ENCODE results near the gene RABIF.

Gene RABIF

DNA sequence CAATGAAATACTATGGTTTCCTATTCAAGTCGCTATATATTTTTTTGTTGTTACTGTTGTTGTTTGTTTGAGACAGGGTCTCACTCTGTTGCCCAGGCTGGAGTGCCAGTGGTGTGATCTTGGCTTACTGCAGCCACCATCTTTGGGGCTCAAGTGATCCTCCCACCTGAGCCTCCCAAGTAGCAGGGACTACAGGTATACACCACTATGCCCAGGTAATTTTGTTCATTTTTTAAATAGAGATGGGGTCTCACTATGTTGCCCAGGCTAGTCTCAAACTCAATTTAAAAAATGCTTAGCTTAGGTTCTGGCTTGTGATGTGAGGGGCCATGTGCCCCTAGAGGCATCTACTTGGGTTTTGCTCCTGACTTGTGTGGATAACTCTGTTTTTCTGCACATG lies 9.8 kb downstream of the RABIF start:
- DNase-seq (ENCODE audit: low read depth in 2 of 2, low spot score in 1 of 2) = no peak

DNA sequence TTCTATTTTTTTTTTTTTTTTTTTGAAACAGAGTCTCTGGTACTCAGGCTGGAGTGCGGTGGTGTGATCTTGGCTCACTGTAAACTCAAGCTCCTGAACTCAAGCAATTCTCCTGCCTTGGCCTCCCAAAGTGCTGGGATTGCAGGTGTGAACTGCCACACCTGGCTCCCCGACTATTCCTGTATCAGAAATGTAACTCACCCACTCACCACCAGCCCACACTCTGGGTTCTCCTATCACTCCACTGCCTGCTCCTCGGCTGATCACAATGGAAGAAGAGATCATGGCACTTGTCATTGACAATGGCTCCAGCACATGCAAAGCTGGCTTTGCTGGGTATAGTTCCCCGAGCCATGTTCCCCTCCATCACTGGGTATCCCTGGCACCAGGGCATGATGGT lies 15.9 kb downstream of the RABIF start:
- no peak for DNase-seq (ENCODE audit: low read depth in 2 of 2, low spot score in 1 of 2)

DNA sequence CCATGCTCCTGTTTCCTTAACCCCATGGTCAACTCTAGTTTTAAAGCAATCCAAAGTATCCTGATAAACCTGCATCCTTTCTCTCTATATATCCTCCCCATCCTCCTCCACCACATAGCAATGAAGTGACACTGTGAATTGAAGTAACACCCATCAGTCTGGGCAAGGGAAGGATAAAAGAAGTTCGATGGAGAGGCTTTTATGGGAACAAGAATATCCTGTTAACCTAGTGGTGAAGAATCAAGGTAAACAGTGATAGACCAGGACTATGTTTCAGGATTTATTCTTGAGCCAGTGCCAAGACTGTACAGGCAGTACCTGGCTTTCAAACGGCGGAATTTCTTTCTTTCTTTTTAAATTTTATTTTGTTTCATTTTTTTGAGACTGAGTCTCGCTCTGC lies 17.6 kb downstream of the RABIF start:
- no peak for DNase-seq (ENCODE audit: low read depth in 2 of 2, low spot score in 1 of 2)

DNA sequence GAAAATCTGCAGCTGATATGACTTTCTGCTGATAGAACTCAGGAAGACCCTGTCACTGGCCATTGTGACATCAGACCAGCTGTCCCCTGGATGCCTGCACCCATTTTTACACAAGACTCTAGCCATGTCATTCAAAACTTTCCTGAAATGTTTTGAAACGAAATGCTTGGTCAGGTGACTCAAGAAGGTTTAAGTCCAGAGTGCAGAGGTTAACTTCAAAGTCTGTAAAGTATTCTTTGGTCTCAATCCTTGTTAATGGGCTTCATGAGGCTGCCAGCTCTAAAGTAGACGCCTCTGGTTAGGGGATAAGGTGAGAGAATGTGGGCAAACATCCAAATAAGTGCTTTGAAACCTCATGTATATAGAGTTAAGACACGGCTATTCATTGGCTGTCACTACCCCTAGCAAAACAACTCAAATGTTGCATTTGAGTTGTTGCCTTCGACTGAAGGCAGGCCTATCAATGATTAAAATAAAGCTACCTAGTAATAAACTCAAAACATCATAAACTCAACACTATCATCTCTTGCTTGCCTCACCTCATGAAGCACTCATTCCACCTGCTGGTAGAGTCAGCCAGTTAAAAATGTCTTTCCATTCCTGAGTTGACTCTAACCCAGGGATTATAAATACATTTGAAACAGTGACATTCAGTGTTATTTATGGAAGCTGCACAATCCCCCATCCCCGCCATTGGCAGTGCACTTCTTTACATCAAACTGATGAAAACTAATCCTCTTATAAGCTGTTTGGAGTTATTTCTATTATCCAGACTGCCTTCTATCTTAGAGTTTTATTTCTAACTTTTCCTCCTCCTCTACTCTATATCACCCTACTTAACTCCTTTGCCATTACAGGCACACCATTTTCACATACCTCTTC lies 26.0 kb downstream of the RABIF start:
- DNase-seq (ENCODE audit: low read depth in 2 of 2, low spot score in 1 of 2) = no peak

DNA sequence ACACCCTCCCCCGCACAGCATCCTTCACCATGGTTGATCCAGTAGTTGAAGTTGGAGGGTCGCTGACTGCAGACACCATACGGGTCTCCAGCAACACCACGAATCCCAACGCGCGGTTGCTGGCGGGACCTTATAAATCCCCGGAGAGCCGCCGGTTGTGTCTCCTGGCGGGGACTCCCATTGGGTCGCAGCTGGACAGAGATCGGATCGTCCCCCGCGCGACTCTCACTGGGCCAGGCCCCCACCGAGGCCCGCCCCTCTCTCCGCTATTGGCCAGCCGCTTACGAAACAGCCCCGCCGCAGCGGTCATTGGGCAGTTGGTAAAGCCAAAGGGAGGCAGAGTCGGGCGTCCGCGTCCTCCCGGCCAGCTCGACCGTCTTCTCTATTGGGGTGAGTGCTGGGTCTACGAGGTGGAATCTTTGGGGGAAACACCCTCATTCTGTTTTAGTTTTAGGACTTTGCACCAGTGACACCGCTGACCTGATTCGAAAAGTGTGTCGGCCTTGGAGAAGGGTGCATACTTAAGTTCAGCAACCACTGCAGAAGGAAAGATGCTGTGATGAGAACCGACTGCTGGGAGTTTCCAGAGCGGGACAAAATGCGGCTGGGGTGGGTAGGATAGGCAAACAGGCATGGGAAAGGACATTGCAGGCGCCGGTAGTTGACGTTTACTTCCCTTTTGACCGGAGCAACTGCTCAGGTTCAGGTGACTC lies 27.4 kb downstream of the RABIF start:
- DNase-seq (ENCODE audit: low read depth in 2 of 2, low spot score in 1 of 2) = peak in 1 of 2 donors; percentile 5

DNA sequence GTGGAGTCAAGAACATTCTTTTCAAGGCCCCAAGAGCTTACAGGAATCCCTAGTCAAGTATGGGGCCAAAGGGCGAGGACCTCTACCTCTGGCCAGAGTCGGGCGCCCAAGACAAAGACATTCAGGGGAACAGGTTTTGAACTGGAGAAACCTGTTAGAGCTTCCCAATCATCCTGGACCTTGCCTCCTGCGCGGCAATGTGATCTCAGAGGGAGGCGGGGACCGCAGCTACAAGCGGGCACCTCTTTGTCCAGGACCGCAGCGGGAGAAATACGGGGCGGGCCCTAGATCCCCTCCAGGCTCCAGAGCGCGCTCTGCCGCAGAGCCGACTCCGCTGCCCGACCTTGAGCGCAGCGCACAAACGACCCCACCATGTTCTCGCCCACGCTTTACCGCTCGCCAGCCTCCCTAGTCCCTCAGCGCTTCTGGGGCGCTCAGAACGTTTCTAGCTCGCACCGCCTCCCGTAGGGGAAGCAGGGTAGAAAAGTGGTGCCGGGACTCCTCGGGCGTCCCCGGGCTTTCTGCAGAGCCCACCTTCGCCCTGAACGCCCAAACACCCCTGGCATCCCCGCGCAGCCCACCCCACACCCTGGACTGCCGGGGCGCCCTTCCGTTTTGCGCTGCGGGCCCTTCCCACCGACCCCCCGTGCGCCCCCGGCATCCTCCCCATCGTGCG lies 28.1 kb downstream of the RABIF start:
- no peak for DNase-seq (ENCODE audit: low read depth in 2 of 2, low spot score in 1 of 2)

DNA sequence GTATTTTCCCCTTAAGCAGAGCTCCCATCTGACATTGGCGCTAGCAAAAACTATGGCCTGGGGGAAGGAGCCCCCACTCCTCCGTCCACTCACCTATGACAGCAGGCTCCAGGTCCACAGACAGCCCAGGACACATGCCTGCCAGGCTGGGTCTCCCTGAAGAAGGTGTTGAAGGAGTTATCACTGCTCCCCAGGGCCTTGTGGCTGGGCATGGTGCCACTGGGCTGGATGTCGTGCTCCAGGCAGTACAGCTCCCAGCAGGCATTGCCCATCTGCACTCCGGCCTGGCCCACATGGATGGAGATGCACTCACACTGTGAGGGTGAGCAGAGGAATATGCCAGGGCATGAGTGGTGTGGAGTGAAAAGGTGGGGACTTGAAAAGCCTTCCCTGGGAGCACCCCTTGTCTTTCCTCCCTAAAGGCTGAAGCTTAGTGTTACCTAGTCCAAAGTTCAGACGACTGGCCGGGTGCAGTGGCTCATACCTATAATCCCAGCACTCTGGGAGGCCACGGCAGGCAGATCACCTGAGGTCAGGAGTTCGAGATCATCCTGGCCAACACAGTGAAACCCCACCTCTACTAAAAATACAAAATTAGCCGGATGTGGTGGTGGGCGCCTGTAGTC lies 30.0 kb downstream of the RABIF start:
- DNase-seq (ENCODE audit: low read depth in 2 of 2, low spot score in 1 of 2) = no peak

DNA sequence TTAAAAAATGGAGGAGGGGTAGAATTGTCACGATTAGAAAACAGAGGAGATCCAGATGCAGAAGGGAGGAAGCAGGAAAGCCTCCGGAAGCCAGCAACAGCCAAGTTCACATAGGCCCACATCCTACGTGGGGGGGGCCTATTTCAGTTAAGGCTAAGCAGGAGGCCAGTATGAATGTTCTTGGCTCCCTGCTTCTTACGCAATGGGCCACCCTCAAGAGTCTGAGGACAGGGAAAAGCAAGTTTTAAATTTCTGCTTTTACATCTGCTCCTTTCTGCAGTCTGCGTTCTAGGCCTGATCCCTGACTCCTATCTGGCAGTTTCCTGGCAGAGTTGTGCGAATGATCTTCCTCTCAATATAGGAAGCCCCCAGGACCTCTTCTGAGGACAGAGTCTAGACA lies 30.6 kb downstream of the RABIF start:
- no peak for DNase-seq (ENCODE audit: low read depth in 2 of 2, low spot score in 1 of 2)

DNA sequence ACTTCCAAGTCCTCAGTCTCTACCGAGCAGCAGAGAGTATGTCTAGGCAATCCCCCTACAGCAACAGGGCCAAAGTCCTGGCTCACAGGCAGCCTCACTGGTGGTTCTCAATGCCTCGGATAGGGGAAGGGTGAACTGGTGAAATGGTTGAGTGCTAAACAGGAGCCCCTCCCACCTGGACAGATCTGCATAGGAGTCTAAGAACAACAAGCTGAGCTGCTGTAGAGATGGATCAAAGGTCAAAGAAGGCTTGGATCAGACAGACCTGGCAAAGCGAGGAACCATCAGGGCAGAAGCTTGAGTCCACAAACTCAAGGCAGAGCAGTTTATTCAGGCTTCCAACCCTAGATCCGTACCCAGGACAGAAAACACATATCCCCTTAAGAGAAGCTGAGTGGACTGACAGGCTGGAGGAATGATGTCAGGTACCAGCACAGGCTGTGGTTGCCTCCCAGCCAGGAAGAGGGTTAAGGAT lies 31.8 kb downstream of the RABIF start:
- no peak for DNase-seq (ENCODE audit: low read depth in 2 of 2, low spot score in 1 of 2)

DNA sequence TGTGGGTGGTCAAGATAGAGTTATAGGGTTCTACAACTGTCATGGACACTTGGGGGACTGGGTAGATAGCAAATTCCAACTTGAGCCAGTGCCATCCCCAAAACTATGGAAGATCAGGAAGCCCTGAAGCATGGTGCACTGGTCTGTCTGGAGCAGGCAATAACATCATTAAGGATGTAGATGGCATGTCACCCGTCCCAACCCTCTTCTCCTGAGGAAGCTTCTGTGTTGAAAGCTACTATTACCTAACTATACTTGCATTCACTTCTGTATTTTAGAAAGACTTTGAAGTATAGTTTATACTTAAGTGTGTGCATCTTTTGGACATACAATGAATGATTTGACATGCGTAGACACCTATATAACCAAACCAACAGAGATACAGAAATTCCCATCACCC lies 32.9 kb downstream of the RABIF start:
- no peak for DNase-seq (ENCODE audit: low read depth in 2 of 2, low spot score in 1 of 2)

DNA sequence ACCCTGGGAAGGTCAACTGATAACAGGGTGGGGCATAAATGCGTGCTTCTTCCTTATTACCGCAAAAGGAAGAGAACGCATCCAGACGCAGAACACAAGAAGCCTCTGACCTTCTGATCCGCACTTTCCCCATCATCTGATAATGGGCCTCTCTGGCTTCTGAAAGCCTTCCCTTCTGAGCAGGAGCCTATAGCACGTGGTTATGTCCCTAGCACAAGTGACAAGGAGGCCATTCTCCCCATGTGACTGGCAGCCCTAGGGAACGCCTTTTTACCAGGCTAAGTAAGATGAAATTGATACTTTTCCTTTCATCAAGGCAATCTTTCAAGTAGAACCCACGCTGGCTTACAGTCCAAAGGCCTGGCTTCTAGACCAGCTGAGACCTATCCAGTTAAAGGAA lies 34.2 kb downstream of the RABIF start:
- no peak for DNase-seq (ENCODE audit: low read depth in 2 of 2, low spot score in 1 of 2)

DNA sequence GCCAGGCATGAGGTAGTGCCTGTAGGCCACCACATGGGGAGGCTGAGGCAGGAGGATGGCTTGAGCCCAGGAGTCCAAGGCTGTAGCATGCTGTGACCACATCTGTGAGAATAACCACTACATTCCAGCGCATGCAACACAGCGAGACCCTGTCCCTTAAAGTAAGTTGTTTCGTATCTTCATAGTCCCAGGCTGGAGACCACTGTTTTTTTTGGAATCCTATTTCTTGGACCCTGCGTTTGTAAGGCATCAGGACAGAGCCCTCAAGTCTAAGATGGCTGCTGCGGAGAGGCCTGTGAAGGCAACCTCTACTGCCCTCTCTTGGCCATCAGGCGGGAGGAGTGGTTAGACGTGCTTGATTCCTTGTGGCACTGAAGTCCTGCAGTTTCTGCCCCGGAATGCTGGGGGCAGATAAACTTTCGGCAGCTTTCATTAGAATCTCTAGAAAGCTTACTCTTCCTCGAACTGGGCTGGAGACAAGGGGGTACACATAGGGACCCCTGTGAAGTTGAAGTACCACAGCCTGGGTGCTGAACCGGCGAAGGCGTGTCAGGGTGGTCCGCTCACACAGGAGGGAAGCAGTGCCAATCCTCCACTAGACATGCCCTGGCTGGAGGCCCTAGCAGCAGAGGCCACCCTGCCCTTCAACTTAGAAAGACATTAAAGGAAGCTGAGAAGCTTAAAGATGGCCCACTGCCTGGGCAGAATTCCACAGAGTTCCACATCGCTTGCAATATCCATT lies 36.6 kb downstream of the RABIF start:
- DNase-seq (ENCODE audit: low read depth in 2 of 2, low spot score in 1 of 2) = no peak

DNA sequence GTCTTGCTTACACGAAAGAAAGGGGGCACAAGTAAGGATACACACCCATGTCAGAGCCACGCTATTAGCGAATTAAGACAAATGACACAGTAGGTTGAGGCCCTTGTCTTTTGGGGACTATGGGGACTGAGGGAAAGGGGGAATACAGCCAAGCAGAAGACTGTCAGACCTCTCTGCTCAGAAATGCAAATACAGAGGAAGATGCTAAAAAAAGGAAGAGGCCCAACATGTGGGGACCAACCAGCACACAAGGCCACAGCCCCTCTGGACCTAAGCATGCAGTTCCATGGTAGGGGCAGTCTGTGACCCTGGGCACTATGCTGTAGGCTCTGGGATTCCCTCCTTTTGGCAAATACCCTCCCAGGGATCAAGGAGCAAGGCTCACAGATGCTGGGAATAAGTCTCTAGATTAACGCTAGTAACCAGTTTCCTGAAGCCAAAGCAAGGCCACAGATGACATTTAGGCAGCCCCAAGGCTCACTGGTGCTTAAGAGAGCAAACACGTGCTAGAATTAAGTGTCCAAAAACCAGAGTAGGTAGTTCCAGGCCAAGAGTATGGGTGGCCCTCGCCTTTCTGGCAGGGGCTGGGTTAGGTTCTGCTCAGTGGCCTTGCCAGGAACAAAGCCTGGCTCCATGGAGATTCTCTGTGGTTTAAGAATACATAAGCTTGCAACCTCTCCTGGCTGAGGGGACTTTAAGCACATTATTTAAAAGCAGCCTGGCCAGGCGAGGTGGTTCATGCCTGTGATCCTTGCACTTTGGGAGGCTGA lies 38.2 kb downstream of the RABIF start:
- no peak for DNase-seq (ENCODE audit: low read depth in 2 of 2, low spot score in 1 of 2)

DNA sequence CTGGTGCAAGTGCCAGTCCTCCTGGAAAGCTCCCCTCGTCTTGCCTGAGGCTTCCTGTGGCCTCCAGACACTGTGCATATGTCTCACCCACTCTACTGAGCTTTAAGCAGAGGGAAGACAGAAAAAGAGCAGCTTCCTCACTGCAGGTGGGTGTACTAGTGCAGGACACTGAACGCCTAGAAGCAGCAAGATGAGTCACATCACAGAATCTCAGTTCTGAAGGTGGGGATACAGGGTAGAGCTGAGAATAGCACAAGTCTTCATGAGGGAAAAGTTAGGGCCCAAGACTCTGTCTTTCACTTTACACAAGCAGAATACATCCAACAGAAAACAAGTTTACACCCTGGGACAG lies 40.8 kb downstream of the RABIF start:
- no peak for DNase-seq (ENCODE audit: low read depth in 2 of 2, low spot score in 1 of 2)

DNA sequence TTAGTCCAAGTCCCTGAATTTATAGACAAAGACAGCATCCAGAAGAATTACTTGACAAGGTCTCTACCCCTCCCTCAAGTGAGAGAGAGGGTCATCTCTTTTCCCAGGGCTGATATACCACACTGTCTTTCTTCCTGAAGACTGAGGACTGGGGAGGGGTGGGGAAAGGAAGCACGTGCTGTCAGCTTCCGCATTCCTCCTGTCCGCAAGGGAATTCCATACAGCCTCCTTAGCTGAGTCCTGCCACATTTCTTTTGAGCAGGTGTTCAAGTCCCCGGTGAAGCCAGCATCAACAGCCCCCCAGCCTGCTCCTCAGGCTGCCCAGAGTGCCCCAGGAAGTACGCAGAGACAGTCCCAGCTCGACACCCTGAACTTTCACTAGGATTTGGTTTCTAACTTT lies 44.0 kb downstream of the RABIF start:
- DNase-seq (ENCODE audit: low read depth in 2 of 2, low spot score in 1 of 2) = no peak

DNA sequence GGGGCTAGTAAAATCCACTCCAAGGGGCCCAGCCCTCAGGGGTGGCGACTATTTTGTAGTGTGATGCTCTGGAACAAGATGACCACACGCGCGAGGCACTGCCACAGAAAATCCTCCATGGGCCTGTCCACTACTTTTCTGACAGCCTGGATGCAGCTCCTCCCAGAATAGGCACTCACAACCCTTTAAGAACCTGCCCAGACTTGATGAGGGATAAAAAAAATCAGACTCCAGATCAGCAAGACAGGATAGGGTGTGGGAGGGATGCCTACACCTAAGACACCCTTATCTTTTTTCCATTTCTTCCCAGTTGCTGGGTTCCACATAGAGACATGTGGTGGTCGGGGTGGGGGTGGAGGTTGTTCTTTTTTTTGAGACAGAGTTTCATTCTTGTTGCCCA lies 44.7 kb downstream of the RABIF start:
- no peak for DNase-seq (ENCODE audit: low read depth in 2 of 2, low spot score in 1 of 2)

DNA sequence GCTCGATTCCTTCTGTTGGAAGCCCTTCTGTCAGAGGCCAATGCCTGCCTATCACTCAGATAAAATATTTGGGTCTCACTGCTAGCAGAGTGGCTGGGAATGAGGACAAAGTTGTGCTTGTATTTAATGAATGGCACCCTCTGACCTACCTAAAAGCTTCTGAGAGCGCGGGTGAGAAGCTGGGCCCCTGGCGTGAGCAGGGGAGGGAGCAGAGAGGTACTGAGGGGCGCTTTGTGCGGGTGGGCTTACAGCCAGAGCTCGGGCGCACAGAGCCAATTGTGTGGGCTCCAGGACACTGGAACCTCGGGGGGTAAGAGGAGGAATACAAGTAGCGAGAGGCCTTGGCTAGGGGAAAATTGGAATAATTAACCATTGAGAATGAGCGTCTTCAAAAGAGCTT lies 45.9 kb downstream of the RABIF start:
- DNase-seq (ENCODE audit: low read depth in 2 of 2, low spot score in 1 of 2) = no peak

DNA sequence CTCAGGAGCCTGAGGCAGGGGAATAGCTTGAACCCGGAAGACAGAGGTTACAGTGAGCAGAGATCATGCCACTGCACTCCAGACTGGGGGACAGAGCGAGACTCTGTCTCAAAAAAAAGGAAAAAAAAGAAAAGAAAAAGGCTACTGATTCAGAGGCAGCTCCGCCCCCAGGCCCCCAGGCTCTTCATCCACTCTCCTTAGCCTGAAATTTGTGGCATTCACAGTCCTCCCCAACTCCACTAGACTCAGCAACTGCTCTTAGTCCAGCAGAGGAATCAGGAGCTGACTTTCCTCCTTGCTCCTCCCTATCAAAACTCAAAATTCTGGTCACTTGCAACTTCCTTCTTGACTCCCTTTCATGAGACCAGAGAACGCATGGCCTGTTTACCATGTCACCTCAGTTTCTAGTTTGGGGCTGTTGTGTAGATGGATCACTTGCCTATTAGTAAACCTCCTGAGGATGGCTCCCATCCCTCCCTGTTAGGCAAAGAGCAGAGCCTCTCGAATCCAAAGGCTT lies 51.1 kb downstream of the RABIF start:
- no peak for DNase-seq (ENCODE audit: low read depth in 2 of 2, low spot score in 1 of 2)

DNA sequence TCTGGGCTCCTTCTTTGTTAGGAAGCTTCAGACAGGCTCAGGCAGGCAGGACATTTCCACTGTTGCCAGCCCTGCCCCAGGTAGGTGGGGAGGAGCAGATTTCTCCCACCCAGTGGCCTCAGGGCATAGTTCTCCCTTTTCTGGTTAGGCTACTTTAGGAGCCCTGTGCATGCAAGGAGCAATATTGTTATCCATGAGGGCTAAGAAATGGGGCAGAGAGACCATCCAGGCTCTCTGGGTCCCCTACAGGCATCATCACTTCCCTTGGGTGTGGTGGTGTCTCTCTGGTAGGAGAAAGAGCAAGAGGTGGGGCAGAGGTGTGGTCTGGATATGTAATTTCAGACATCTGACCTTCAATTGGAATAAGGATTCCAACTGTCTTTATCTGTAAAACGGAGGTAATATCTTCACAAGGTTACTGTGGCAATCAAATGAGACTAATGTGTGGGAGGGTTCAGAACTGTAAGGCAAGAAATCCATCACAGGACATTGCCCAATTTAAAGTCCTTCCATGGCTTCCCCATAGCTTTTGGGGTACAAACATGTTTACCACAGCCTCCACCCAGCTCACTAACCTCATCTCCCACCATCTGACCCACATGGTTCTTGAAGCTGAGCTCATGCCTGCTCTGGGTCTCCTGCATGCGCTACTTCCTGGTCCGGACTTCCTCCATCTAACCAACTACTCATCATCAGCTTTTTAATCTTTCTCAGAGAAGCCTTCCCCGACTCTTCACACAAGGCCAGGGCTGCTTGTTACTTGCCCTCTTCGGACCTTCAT lies 52.1 kb downstream of the RABIF start:
- DNase-seq (ENCODE audit: low read depth in 2 of 2, low spot score in 1 of 2) = no peak

Measured in stimulated activated CD8-positive, alpha-beta memory T cell treated with anti-CD3 and anti-CD28 coated beads, Interleukin-4, amount 100 ng/mL, for 1 hour (primary cell).